Measurements from ENCODE around the gene TAF6L.
"Not testable (repeated sequence)": the region's sequence is repeated elsewhere in the genome, so short reads cannot be mapped to it uniquely, and the experiment has no call there.

TAF6L gene

GRCh38 chr11:62816557-62816956 is 45.4 kb downstream of the TAF6L start:
- Histone ChIP-seq H3K27me3 (replicated peaks; ENCODE audit: control insufficient read depth, insufficient read depth, low read length) (no peaks in the 10 kb centered on the region), H3K36me3 (ENCODE audit: control insufficient read depth, insufficient read depth, low read length, severe bottlenecking) (peaks cover 66% of the 10 kb centered on the region), H3K9ac (ENCODE audit: low read length) (no peak overlapping the region), H3K9me3 (ENCODE audit: control insufficient read depth, low read length) (no peaks in the 10 kb centered on the region), H3K4me3 (ENCODE audit: low read length) (no peak overlapping the region), H3K4me1 (ENCODE audit: control insufficient read depth, insufficient read depth, low read length) (peaks cover 5% of the 10 kb centered on the region)
- DNase-seq (ENCODE audit: low read depth), result no peak

- Histone ChIP-seq H3K4me3 (ENCODE audit: low read length) (no peak overlapping the region), H3K9ac (ENCODE audit: low read length) (no peak overlapping the region), H3K36me3 (ENCODE audit: control insufficient read depth, insufficient read depth, low read length, severe bottlenecking) (peaks cover 72% of the 10 kb centered on the region), H3K4me1 (ENCODE audit: control insufficient read depth, insufficient read depth, low read length) (peaks cover 5% of the 10 kb centered on the region), H3K9me3 (ENCODE audit: control insufficient read depth, low read length) (no peaks in the 10 kb centered on the region), H3K27me3 (replicated peaks; ENCODE audit: control insufficient read depth, insufficient read depth, low read length) (no peaks in the 10 kb centered on the region)
- DNase-seq (ENCODE audit: low read depth), result no peak
These were observed 45.9 kb downstream of the TAF6L start for GRCh38 chr11:62817129-62817528.

- no peak for DNase-seq (ENCODE audit: low read depth)
These were observed 52.5 kb downstream of the TAF6L start for GRCh38 chr11:62823677-62824076.

GRCh38 chr11:62828130-62828529 is 56.9 kb downstream of the TAF6L start:
- H3K4me1 ChIP-seq (ENCODE audit: control insufficient read depth, insufficient read depth, low read length), result peaks cover 15% of the 10 kb centered on the region
- H3K4me3 ChIP-seq (ENCODE audit: low read length); H3K9me3 ChIP-seq (ENCODE audit: control insufficient read depth, low read length); H3K27me3 ChIP-seq (replicated peaks; ENCODE audit: control insufficient read depth, insufficient read depth, low read length); DNase-seq (ENCODE audit: low read depth); H3K9ac ChIP-seq (ENCODE audit: low read length): not testable (repeated sequence)
- H3K36me3 ChIP-seq (ENCODE audit: control insufficient read depth, insufficient read depth, low read length, severe bottlenecking), result peaks cover 53% of the 10 kb centered on the region

More at GRCh38 chr11:62823677-62824076, 52.5 kb downstream of the TAF6L start:
- Histone ChIP-seq H3K9ac (ENCODE audit: low read length) (no peak overlapping the region), H3K27me3 (replicated peaks; ENCODE audit: control insufficient read depth, insufficient read depth, low read length) (no peaks in the 10 kb centered on the region), H3K4me3 (ENCODE audit: low read length) (no peak overlapping the region), H3K9me3 (ENCODE audit: control insufficient read depth, low read length) (no peaks in the 10 kb centered on the region), H3K36me3 (ENCODE audit: control insufficient read depth, insufficient read depth, low read length, severe bottlenecking) (peaks cover 87% of the 10 kb centered on the region), H3K4me1 (ENCODE audit: control insufficient read depth, insufficient read depth, low read length) (no peaks in the 10 kb centered on the region)

GRCh38 chr11:62830904-62831519 is 59.8 kb downstream of the TAF6L start:
- H3K27me3 ChIP-seq (replicated peaks; ENCODE audit: control insufficient read depth, insufficient read depth, low read length), result no peaks in the 10 kb centered on the region
- H3K36me3 ChIP-seq (ENCODE audit: control insufficient read depth, insufficient read depth, low read length, severe bottlenecking), result peaks cover 52% of the 10 kb centered on the region
- DNase-seq (ENCODE audit: low read depth), result no peak
- peak overlapping the region; percentile 97 for H3K4me3 ChIP-seq (ENCODE audit: low read length)
- peak overlapping the region; percentile 98 for H3K9ac ChIP-seq (ENCODE audit: low read length)
- H3K4me1 ChIP-seq (ENCODE audit: control insufficient read depth, insufficient read depth, low read length), result peaks cover 22% of the 10 kb centered on the region
- no peaks in the 10 kb centered on the region for H3K9me3 ChIP-seq (ENCODE audit: control insufficient read depth, low read length)

- peak; percentile 100 for DNase-seq (ENCODE audit: low read depth)
- Histone ChIP-seq H3K9me3 (ENCODE audit: control insufficient read depth, low read length) (no peaks in the 10 kb centered on the region), H3K4me3 (ENCODE audit: low read length) (peak within 1 kb of the TSS; percentile 97), H3K9ac (ENCODE audit: low read length) (peak within 1 kb of the TSS; percentile 98), H3K36me3 (ENCODE audit: control insufficient read depth, insufficient read depth, low read length, severe bottlenecking) (peaks cover 54% of the 10 kb centered on the region), H3K4me1 (ENCODE audit: control insufficient read depth, insufficient read depth, low read length) (peaks cover 22% of the 10 kb centered on the region), H3K27me3 (replicated peaks; ENCODE audit: control insufficient read depth, insufficient read depth, low read length) (no peaks in the 10 kb centered on the region)
These were observed 60.5 kb downstream of the TAF6L start, which contains the start of gene STX5 for GRCh38 chr11:62831520-62832335. Gene STX5, minus strand, starts transcription at chr11:62832051. Its CDS starts 808 bp downstream, at chr11:62831243.

- H3K4me3 ChIP-seq (ENCODE audit: low read length), result peak within 1 kb of the TSS; percentile 97
- peak within 1 kb of the TSS; percentile 98 for H3K9ac ChIP-seq (ENCODE audit: low read length)
- peaks cover 47% of the 10 kb centered on the region for H3K36me3 ChIP-seq (ENCODE audit: control insufficient read depth, insufficient read depth, low read length, severe bottlenecking)
- H3K9me3 ChIP-seq (ENCODE audit: control insufficient read depth, low read length), result no peaks in the 10 kb centered on the region
- H3K27me3 ChIP-seq (replicated peaks; ENCODE audit: control insufficient read depth, insufficient read depth, low read length), result no peaks in the 10 kb centered on the region
- peaks cover 23% of the 10 kb centered on the region for H3K4me1 ChIP-seq (ENCODE audit: control insufficient read depth, insufficient read depth, low read length)
- DNase-seq (ENCODE audit: low read depth), result peak; percentile 64
These were observed 61.4 kb downstream of the TAF6L start, which contains the start of gene TEX54 for GRCh38 chr11:62832336-62833234. Gene TEX54, minus strand, starts transcription at chr11:62832841.

GRCh38 chr11:62835336-62835735 is 64.1 kb downstream of the TAF6L start:
- no peak overlapping the region for H3K4me3 ChIP-seq (ENCODE audit: low read length)
- H3K4me1 ChIP-seq (ENCODE audit: control insufficient read depth, insufficient read depth, low read length), result peaks cover 21% of the 10 kb centered on the region
- no peak for DNase-seq (ENCODE audit: low read depth)
- no peaks in the 10 kb centered on the region for H3K27me3 ChIP-seq (replicated peaks; ENCODE audit: control insufficient read depth, insufficient read depth, low read length)
- H3K9me3 ChIP-seq (ENCODE audit: control insufficient read depth, low read length), result no peaks in the 10 kb centered on the region
- peaks cover 35% of the 10 kb centered on the region for H3K36me3 ChIP-seq (ENCODE audit: control insufficient read depth, insufficient read depth, low read length, severe bottlenecking)
- no peak overlapping the region for H3K9ac ChIP-seq (ENCODE audit: low read length)

Data from adipocyte (in vitro differentiated cells).